Measurements from ENCODE around the gene LIPN.
"Not testable (repeated sequence)": the region's sequence is repeated elsewhere in the genome, so short reads cannot be mapped to it uniquely, and the experiment has no call there.

Gene LIPN

GRCh38 chr10:88759366-88760101, at the start of gene LIPN:
LIPN (plus strand) TSS chr10:88760020; CDS start chr10:88761406, 1,386 bp downstream.
- Histone ChIP-seq H3K36me3 (replicated peaks) (no peaks in the 10 kb centered on the region), H3K27me3 (ENCODE audit: low read depth) (no peaks in the 10 kb centered on the region), H3K4me1 (peaks cover 9% of the 10 kb centered on the region), H3K4me3 (no peak within 1 kb of the TSS), H3K9me3 (no peaks in the 10 kb centered on the region)
- in situ Hi-C loops (cut with MboI; ENCODE audit: low sequenced_read_pairs) = no loop called here
- no peak for DNase-seq (ENCODE audit: low spot score in 2 of 2)

DNA sequence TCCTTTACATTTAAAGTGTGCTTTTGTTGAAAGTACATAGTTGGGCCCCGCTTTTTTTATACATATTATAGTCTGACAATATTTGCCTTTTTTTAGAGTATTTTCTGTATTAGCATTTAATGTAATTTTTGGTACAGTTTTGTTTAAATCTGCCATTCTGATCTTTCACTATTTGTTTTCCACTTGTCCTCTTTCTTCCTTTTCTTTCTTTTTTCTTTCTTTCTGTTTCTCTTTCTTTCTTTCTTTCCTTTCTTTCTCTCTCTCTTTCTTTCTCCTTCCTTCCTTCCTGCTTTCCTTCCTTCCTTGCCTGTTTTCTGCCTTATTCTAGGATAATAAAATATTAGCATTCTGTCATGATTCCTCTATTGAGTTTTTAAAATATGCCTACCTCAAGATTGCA, 44.3 kb upstream of the LIPN start:
- H3K9me3 ChIP-seq = no peaks in the 10 kb centered on the region
- H3K36me3 ChIP-seq (replicated peaks) = no peaks in the 10 kb centered on the region
- DNase-seq (ENCODE audit: low spot score in 2 of 2) = no peak

DNA sequence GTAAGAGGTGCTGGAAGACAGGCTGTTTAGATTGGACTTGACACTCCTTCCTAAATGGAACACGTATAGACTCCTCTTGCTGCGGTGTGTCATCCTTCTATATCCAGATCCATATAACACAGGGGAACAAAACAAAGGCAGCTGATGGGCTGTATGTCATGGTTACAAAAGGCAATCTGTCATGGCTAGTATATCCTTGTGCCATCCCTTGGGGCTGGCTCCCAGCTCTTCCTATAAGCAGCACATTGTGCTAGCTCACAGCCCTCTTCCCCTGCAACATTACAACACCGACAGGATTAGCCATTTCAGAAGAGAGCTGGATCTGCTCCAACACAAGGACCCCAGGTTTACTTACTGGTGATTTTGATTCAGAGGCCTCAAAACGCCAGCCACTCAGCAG, 38.4 kb upstream of the LIPN start:
- in situ Hi-C loops (cut with MboI; ENCODE audit: low sequenced_read_pairs) = no loop called here
- no peak for DNase-seq (ENCODE audit: low spot score in 2 of 2)
- H3K36me3 ChIP-seq (replicated peaks) = no peaks in the 10 kb centered on the region
- no peaks in the 10 kb centered on the region for H3K4me1 ChIP-seq
- H3K4me3 ChIP-seq = no peak overlapping the region
- no peaks in the 10 kb centered on the region for H3K27me3 ChIP-seq (ENCODE audit: low read depth)
- H3K9me3 ChIP-seq = no peaks in the 10 kb centered on the region

More for the DNA sequence above, 44.3 kb upstream of the LIPN start:
- in situ Hi-C loops (cut with MboI; ENCODE audit: low sequenced_read_pairs) = no loop called here
- H3K4me3 ChIP-seq = no peak overlapping the region
- H3K27me3 ChIP-seq (ENCODE audit: low read depth) = no peaks in the 10 kb centered on the region
- no peaks in the 10 kb centered on the region for H3K4me1 ChIP-seq

DNA sequence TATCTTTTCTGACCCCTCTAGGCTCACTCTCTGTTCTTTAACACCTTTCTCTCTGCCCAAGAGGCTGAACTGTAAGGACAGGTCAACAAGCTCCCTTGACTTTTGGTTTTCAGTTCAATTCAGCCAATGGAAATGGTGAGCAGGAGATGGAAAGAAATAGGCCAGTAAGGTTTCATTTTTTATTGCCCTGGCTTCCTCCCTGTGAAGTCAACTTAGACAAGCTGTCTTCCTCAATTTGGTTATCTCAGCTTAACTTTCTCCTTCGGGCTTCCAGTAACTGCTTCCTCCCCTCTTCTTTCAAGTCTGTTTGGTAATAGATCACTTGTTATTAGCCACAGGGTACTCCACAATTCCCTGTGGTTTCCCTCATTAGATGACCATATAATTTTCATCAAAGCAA, 34.0 kb upstream of the LIPN start:
- no peaks in the 10 kb centered on the region for H3K4me1 ChIP-seq
- no peaks in the 10 kb centered on the region for H3K9me3 ChIP-seq
- no peak overlapping the region for H3K4me3 ChIP-seq
- no peak for DNase-seq (ENCODE audit: low spot score in 2 of 2)
- H3K36me3 ChIP-seq (replicated peaks) = no peaks in the 10 kb centered on the region
- H3K27me3 ChIP-seq (ENCODE audit: low read depth) = no peaks in the 10 kb centered on the region
- in situ Hi-C loops (cut with MboI; ENCODE audit: low sequenced_read_pairs) = no loop called here

- H3K4me1 ChIP-seq = peaks cover 9% of the 10 kb centered on the region
- in situ Hi-C loops (cut with MboI; ENCODE audit: low sequenced_read_pairs) = no loop called here
- no peak overlapping the region for H3K4me3 ChIP-seq
- DNase-seq (ENCODE audit: low spot score in 2 of 2) = peak in 1 of 2 experiments; percentile 85
- no peaks in the 10 kb centered on the region for H3K27me3 ChIP-seq (ENCODE audit: low read depth)
- no peaks in the 10 kb centered on the region for H3K9me3 ChIP-seq
- H3K36me3 ChIP-seq (replicated peaks) = no peaks in the 10 kb centered on the region
Observed at GRCh38 chr10:88728107-88728763, 31.6 kb upstream of the LIPN start.

DNA sequence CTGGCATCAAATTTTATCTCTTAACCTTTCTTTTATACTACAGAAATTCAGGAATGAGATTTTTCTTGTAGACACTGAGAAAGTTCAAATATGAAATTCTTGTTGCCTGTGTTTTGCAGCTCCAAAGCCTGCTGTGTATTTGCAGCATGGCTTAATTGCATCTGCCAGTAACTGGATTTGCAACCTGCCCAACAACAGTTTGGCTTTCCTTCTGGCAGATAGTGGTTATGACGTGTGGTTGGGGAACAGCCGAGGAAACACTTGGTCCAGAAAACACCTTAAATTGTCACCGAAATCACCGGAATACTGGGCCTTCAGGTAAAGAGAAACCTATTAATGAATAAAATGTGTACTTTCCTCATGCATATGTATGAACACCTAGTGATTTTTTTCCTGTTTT, 29.0 kb upstream of the LIPN start:
- no peak overlapping the region for H3K4me3 ChIP-seq
- peaks cover 9% of the 10 kb centered on the region for H3K4me1 ChIP-seq
- DNase-seq (ENCODE audit: low spot score in 2 of 2) = no peak
- in situ Hi-C loops (cut with MboI; ENCODE audit: low sequenced_read_pairs) = no loop called here
- H3K36me3 ChIP-seq (replicated peaks) = no peaks in the 10 kb centered on the region
- no peaks in the 10 kb centered on the region for H3K27me3 ChIP-seq (ENCODE audit: low read depth)
- no peaks in the 10 kb centered on the region for H3K9me3 ChIP-seq

- Histone ChIP-seq H3K9me3 (no peaks in the 10 kb centered on the region), H3K4me3 (no peak overlapping the region), H3K27me3 (ENCODE audit: low read depth) (no peaks in the 10 kb centered on the region), H3K4me1 (peaks cover 9% of the 10 kb centered on the region), H3K36me3 (replicated peaks) (no peaks in the 10 kb centered on the region)
- in situ Hi-C loops (cut with MboI; ENCODE audit: low sequenced_read_pairs) = no loop called here
- DNase-seq (ENCODE audit: low spot score in 2 of 2) = peak; percentile 51 to 69
Observed at GRCh38 chr10:88731296-88731695, 28.5 kb upstream of the LIPN start.

- Histone ChIP-seq H3K4me3 (no peak overlapping the region), H3K4me1 (peaks cover 9% of the 10 kb centered on the region), H3K27me3 (ENCODE audit: low read depth) (no peaks in the 10 kb centered on the region), H3K9me3 (no peaks in the 10 kb centered on the region), H3K36me3 (replicated peaks) (no peaks in the 10 kb centered on the region)
- in situ Hi-C loops (cut with MboI; ENCODE audit: low sequenced_read_pairs) = no loop called here
- DNase-seq (ENCODE audit: low spot score in 2 of 2) = no peak
Observed at GRCh38 chr10:88733215-88733614, 26.6 kb upstream of the LIPN start.

GRCh38 chr10:88735661-88736060, 24.2 kb upstream of the LIPN start:
- Histone ChIP-seq H3K27me3 (ENCODE audit: low read depth) (no peaks in the 10 kb centered on the region), H3K36me3 (replicated peaks) (no peaks in the 10 kb centered on the region), H3K9me3 (no peaks in the 10 kb centered on the region), H3K4me3 (no peak overlapping the region), H3K4me1 (peaks cover 9% of the 10 kb centered on the region)
- no peak for DNase-seq (ENCODE audit: low spot score in 2 of 2)
- in situ Hi-C loops (cut with MboI; ENCODE audit: low sequenced_read_pairs) = no loop called here

- not testable (repeated sequence) for DNase-seq (ENCODE audit: low spot score in 2 of 2)
Observed at GRCh38 chr10:88741921-88742320, 17.9 kb upstream of the LIPN start.

GRCh38 chr10:88742448-88742847, 17.4 kb upstream of the LIPN start:
- Histone ChIP-seq H3K4me3 (no peak overlapping the region), H3K36me3 (replicated peaks) (no peaks in the 10 kb centered on the region), H3K9me3 (no peaks in the 10 kb centered on the region), H3K4me1 (no peaks in the 10 kb centered on the region), H3K27me3 (ENCODE audit: low read depth) (no peaks in the 10 kb centered on the region)
- in situ Hi-C loops (cut with MboI; ENCODE audit: low sequenced_read_pairs) = no loop called here
- DNase-seq (ENCODE audit: low spot score in 2 of 2) = no peak

More at GRCh38 chr10:88741921-88742320, 17.9 kb upstream of the LIPN start:
- H3K9me3 ChIP-seq; H3K36me3 ChIP-seq (replicated peaks); in situ Hi-C loops (cut with MboI; ENCODE audit: low sequenced_read_pairs); H3K4me1 ChIP-seq; H3K27me3 ChIP-seq (ENCODE audit: low read depth); H3K4me3 ChIP-seq: not testable (repeated sequence)

- Histone ChIP-seq H3K4me1 (no peaks in the 10 kb centered on the region), H3K4me3 (no peak overlapping the region), H3K36me3 (replicated peaks) (no peaks in the 10 kb centered on the region), H3K9me3 (no peaks in the 10 kb centered on the region), H3K27me3 (ENCODE audit: low read depth) (no peaks in the 10 kb centered on the region)
- in situ Hi-C loops (cut with MboI; ENCODE audit: low sequenced_read_pairs) = no loop called here
- no peak for DNase-seq (ENCODE audit: low spot score in 2 of 2)
Observed at GRCh38 chr10:88744002-88744401, 15.8 kb upstream of the LIPN start.

GRCh38 chr10:88745633-88746032, 14.2 kb upstream of the LIPN start:
- H3K9me3 ChIP-seq = no peaks in the 10 kb centered on the region
- H3K4me3 ChIP-seq = no peak overlapping the region
- in situ Hi-C loops (cut with MboI; ENCODE audit: low sequenced_read_pairs) = no loop called here
- no peaks in the 10 kb centered on the region for H3K4me1 ChIP-seq
- H3K27me3 ChIP-seq (ENCODE audit: low read depth) = no peaks in the 10 kb centered on the region
- DNase-seq (ENCODE audit: low spot score in 2 of 2) = no peak
- H3K36me3 ChIP-seq (replicated peaks) = no peaks in the 10 kb centered on the region

- no peaks in the 10 kb centered on the region for H3K36me3 ChIP-seq (replicated peaks)
- no peak for DNase-seq (ENCODE audit: low spot score in 2 of 2)
Observed at GRCh38 chr10:88754287-88754686, 5.5 kb upstream of the LIPN start.

More at GRCh38 chr10:88754287-88754686, 5.5 kb upstream of the LIPN start:
- H3K9me3 ChIP-seq = no peaks in the 10 kb centered on the region
- no peak overlapping the region for H3K4me3 ChIP-seq
- H3K4me1 ChIP-seq = peaks cover 9% of the 10 kb centered on the region
- in situ Hi-C loops (cut with MboI; ENCODE audit: low sequenced_read_pairs) = no loop called here
- H3K27me3 ChIP-seq (ENCODE audit: low read depth) = no peaks in the 10 kb centered on the region
